Tibial artery (tissue), 4 donors: ENCODE results near the gene TNC.

Experiments
- DNase-seq, 2 donors: peaks; one replicate each; pipeline ENCODE4 v3.0.0-alpha.2; 2019
- H3K27ac ChIP-seq, 2 donors: fragments of 200-600 bp; sonication (generic) in 1 of 2; 1 replicate in 1 of 2; 2 replicates in 1 of 2; pipeline ENCODE4 v1.5.1; 2018 to 2019; ENCODE audit warnings: mild to moderate bottlenecking in 1 of 2
- H3K27me3 ChIP-seq, 2 donors: fragments of 200-600 bp; sonication (generic) in 1 of 2; one replicate each; pipeline versions ENCODE4 v1.5.1 to v1.6.0; 2016 to 2019
- H3K36me3 ChIP-seq, 3 donors: fragments of 200-600 bp; sonication (generic) in 2 of 3; one replicate each; pipeline ENCODE4 v1.5.1; 2016 to 2019; ENCODE audit warnings: mild to moderate bottlenecking in 2 of 3
- H3K4me1 ChIP-seq, 4 donors: fragments of 200-600 bp; sonication (generic) in 2 of 4; 1 replicate in 3 of 4; 2 replicates in 1 of 4; pipeline ENCODE4 v1.5.1; 2016 to 2019
- H3K4me3 ChIP-seq, 2 donors: fragments of 200-600 bp; sonication (generic) in 1 of 2; 1 replicate in 1 of 2; 2 replicates in 1 of 2; pipeline ENCODE4 v1.5.1; 2018 to 2019; ENCODE audit warnings: mild to moderate bottlenecking in 2 of 2
- H3K9me3 ChIP-seq, 3 donors: fragments of 200-600 bp; sonication (generic) in 1 of 3; one replicate each; pipeline ENCODE4 v1.5.1; 2016 to 2019
- intact Hi-C: fragments of 100-400 bp; cut with DNase I; formaldehyde crosslinking; loops from one replicate; pipeline ENCODE4 v1.15.0; 2023; ENCODE audit warnings: low total_unique reads
- TF ChIP-seq, protein P1 (sequence below), 2 experiments: fragments of 200-600 bp in 1 of 2; fragments of 450-650 bp in 1 of 2; IDR thresholded peaks; one replicate each; pipeline ENCODE4 v1.5.1; 2017 to 2019; ENCODE audit warnings: antibody characterized with exemption in 2 of 2, mild to moderate bottlenecking in 1 of 2, moderate library complexity in 1 of 2

Gene TNC

DNA sequence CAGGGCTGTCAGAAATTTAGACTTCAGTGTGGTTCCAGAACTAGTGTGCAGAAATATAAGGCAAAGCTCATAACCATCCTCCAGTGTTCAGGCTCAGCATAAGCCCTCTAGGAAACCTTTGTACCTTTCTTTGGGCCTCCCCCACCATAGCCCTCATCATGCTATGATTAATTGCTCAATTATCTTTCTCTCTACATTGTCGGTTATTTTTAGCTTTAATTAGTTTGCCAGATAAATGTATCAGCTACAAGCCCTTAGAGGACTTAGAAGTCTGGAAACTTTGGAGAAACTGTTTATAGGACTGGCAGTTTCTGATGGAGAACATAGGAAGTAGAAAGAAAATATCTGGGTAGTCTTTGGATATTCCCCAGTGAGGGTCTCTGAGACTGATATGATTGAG is 43.5 kb upstream of the TNC start:
- no peak for DNase-seq
- Histone ChIP-seq H3K27ac (no peak overlapping the region), H3K4me3 (no peak overlapping the region), H3K4me1 (peaks cover 0 to 36% (median 17%) of the 10 kb centered on the region in 4 donors), H3K36me3 (no peaks in the 10 kb centered on the region), H3K27me3 (no peaks in the 10 kb centered on the region), H3K9me3 (no peaks in the 10 kb centered on the region)
- intact Hi-C loops, result no loop called here
- TF ChIP-seq, protein P1, sequence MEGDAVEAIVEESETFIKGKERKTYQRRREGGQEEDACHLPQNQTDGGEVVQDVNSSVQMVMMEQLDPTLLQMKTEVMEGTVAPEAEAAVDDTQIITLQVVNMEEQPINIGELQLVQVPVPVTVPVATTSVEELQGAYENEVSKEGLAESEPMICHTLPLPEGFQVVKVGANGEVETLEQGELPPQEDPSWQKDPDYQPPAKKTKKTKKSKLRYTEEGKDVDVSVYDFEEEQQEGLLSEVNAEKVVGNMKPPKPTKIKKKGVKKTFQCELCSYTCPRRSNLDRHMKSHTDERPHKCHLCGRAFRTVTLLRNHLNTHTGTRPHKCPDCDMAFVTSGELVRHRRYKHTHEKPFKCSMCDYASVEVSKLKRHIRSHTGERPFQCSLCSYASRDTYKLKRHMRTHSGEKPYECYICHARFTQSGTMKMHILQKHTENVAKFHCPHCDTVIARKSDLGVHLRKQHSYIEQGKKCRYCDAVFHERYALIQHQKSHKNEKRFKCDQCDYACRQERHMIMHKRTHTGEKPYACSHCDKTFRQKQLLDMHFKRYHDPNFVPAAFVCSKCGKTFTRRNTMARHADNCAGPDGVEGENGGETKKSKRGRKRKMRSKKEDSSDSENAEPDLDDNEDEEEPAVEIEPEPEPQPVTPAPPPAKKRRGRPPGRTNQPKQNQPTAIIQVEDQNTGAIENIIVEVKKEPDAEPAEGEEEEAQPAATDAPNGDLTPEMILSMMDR (IDR thresholded peaks at IDR 0.05), result no peak

DNA sequence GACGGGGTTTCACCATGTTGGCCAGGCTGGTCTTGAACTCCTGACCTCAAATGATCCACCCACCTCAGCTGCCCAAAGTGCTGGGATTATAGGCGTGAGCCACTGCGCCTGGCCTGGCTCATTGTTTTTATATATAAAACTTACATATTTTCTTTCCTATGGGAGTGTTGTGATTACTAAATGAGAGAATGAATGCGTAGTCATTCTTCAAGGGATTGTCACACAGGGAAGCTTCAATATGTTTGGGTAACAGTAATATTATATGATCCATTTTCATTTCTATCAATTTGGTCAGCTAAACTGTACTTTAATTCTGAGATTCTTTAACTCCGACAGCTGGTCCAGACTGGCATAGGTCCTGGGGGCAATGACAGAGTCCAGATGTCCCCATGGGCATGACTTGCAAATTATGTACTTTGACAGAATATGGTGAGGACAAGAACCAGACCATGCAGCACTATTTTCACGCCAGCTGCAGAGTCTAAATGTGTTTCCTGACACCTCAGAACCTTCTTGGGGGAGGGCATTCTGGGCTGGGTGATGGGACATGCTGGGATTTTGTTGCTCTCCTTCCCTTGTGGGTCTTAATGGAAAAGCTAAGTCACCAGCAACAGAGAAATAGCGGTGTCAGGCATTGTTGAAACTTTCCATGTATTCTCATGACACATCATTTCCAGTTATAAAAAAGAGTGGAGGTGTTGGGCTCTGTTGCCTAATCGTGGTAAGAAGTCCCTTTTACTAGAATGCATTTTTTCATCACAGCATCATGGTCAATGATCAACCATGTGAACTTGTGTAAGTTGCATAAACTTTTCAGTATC is 40.9 kb upstream of the TNC start:
- peak overlapping the region in 1 of 2 donors; percentile 66 for H3K27ac ChIP-seq
- H3K27me3 ChIP-seq, result no peaks in the 10 kb centered on the region
- no peaks in the 10 kb centered on the region for H3K9me3 ChIP-seq
- H3K36me3 ChIP-seq, result no peaks in the 10 kb centered on the region
- TF ChIP-seq, protein P1 (IDR thresholded peaks at IDR 0.05), result no peak
- peaks cover 0 to 43% (median 12%) of the 10 kb centered on the region in 4 donors for H3K4me1 ChIP-seq
- intact Hi-C loops, result no loop called here
- H3K4me3 ChIP-seq, result no peak overlapping the region
- no peak for DNase-seq

DNA sequence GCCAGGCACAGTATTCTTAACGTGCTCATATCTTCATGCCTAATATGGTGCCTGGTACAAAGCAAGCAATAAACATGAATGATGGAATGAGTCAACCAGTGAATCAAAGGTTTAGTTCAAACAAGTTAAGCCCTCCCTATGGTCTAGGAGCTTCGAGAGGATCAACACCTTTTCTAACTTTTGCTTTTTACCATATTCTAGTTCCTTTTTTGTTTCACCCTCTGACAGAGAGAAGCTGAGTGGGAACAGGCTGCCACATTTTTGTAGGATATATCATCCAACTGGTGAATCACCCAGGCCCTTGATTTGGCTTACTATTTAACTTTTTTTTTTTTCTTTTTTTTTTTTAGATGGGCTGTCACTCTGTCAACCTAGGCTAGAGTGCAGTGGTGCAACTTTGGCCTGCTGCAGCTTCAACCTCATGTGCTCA is 39.3 kb upstream of the TNC start:
- H3K4me1 ChIP-seq, result peaks cover 0 to 43% (median 12%) of the 10 kb centered on the region in 4 donors

DNA sequence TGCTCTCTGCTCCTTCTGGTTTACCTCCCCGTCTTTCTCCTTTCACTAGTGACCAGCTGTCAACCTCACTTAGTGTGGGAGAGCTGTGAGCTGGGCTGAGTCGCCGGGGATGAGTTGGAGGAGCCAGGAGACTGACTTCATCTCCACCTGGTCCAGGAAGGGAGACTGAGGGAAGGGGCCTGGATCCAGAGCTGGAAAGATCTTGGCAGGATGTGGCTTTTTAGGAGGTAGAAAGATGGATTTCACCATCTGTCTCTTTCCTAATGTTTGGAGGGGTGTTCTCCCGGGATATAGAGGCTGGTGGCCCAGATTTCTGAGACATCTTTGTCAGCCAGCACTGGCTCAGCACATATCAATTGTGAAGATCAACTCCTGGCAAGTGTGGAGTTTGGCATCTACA is 37.1 kb upstream of the TNC start:
- no peak for DNase-seq
- no peaks in the 10 kb centered on the region for H3K9me3 ChIP-seq
- H3K4me3 ChIP-seq, result no peak overlapping the region
- H3K4me1 ChIP-seq, result peaks cover 0 to 43% (median 12%) of the 10 kb centered on the region in 4 donors
- TF ChIP-seq, protein P1 (IDR thresholded peaks at IDR 0.05), result no peak
- H3K27ac ChIP-seq, result no peak overlapping the region
- intact Hi-C loops, result no loop called here
- no peaks in the 10 kb centered on the region for H3K36me3 ChIP-seq
- H3K27me3 ChIP-seq, result no peaks in the 10 kb centered on the region

More for the DNA sequence above, 39.3 kb upstream of the TNC start:
- Histone ChIP-seq H3K27ac (peak overlapping the region; percentile 56 to 66), H3K36me3 (no peaks in the 10 kb centered on the region), H3K9me3 (no peaks in the 10 kb centered on the region), H3K4me3 (no peak overlapping the region), H3K27me3 (no peaks in the 10 kb centered on the region)
- intact Hi-C loops, result no loop called here
- TF ChIP-seq, protein P1 (IDR thresholded peaks at IDR 0.05), result no peak
- DNase-seq, result peak in 1 of 2 donors; percentile 72

DNA sequence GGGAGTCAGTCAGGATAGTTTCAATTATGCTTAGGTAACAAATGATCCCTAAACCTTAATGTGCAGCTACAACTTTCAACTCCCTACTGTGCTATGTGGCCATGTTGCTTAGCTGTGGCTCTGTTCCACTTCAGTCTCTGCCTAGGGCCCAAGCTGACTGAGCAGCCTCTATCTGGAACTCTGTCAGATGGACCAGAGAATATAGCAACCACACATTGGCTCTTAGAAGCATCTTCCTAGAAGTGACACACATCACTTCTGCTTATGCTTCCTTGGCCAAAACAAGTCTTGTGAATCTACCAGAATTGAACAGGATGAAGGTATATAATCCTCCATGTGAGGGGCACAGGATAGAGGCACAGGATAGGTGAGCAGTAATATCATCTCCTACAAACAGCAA is 36.7 kb upstream of the TNC start:
- Histone ChIP-seq H3K9me3 (no peaks in the 10 kb centered on the region), H3K27ac (no peak overlapping the region), H3K36me3 (no peaks in the 10 kb centered on the region), H3K4me1 (peaks cover 0 to 43% (median 12%) of the 10 kb centered on the region in 4 donors), H3K4me3 (no peak overlapping the region), H3K27me3 (no peaks in the 10 kb centered on the region)
- DNase-seq, result no peak
- intact Hi-C loops, result no loop called here
- TF ChIP-seq, protein P1 (IDR thresholded peaks at IDR 0.05), result no peak
